ENCODE results near the gene COL2A1.
A peak's percentile ranks its signal among the peaks of the same experiment; 100 is the strongest.

Gene COL2A1

GRCh38 chr12:48029491-48030172, 25.4 kb upstream of the COL2A1 start:
- DNase-seq, result no peak

- DNase-seq, result no peak
Observed at GRCh38 chr12:48028541-48029431, 24.5 kb upstream of the COL2A1 start.

- no peak for DNase-seq
Observed at GRCh38 chr12:48027183-48028002, 23.1 kb upstream of the COL2A1 start.

- no peak for DNase-seq
Observed at GRCh38 chr12:48026060-48026827, 22.0 kb upstream of the COL2A1 start.

GRCh38 chr12:48025281-48025680, 21.0 kb upstream of the COL2A1 start:
- DNase-seq, result no peak

GRCh38 chr12:48024735-48025134, 20.5 kb upstream of the COL2A1 start:
- no peak for DNase-seq

GRCh38 chr12:48023386-48023785, 19.1 kb upstream of the COL2A1 start:
- no peak for DNase-seq

- DNase-seq, result no peak
Observed at GRCh38 chr12:48022676-48023385, 18.6 kb upstream of the COL2A1 start.

GRCh38 chr12:48022180-48022521, 17.9 kb upstream of the COL2A1 start:
- DNase-seq, result no peak

- DNase-seq, result peak; percentile 58 to 83
Observed at GRCh38 chr12:48021485-48022179, 17.4 kb upstream of the COL2A1 start.

- no peak for DNase-seq
Observed at GRCh38 chr12:48019639-48020265, 15.5 kb upstream of the COL2A1 start.

GRCh38 chr12:48018618-48018995, 14.3 kb upstream of the COL2A1 start:
- no peak for DNase-seq

GRCh38 chr12:48017921-48018617, 13.8 kb upstream of the COL2A1 start:
- no peak for DNase-seq

- no peak for DNase-seq
Observed at GRCh38 chr12:48017496-48017895, 13.2 kb upstream of the COL2A1 start.

- no peak for DNase-seq
Observed at GRCh38 chr12:48016373-48017020, 12.2 kb upstream of the COL2A1 start.

GRCh38 chr12:48015954-48016353, 11.7 kb upstream of the COL2A1 start:
- DNase-seq, result no peak

GRCh38 chr12:48015129-48015528, 10.9 kb upstream of the COL2A1 start:
- DNase-seq, result no peak

GRCh38 chr12:48013287-48013686, 9.0 kb upstream of the COL2A1 start:
- DNase-seq, result no peak

GRCh38 chr12:48012070-48012469, 7.8 kb upstream of the COL2A1 start:
- no peak for DNase-seq

Measured in NCI-H2081 (cell line).